ENCODE measurements around the gene GNB1.

The GNB1 gene

GRCh38 chr1:1835546-1835945 is 55.3 kb downstream of the GNB1 start:
- TF ChIP-seq ZC3H10 (CRISPR knock-in tag; IDR thresholded peaks at IDR 0.05): no peak
- TF ChIP-seq, protein P1, sequence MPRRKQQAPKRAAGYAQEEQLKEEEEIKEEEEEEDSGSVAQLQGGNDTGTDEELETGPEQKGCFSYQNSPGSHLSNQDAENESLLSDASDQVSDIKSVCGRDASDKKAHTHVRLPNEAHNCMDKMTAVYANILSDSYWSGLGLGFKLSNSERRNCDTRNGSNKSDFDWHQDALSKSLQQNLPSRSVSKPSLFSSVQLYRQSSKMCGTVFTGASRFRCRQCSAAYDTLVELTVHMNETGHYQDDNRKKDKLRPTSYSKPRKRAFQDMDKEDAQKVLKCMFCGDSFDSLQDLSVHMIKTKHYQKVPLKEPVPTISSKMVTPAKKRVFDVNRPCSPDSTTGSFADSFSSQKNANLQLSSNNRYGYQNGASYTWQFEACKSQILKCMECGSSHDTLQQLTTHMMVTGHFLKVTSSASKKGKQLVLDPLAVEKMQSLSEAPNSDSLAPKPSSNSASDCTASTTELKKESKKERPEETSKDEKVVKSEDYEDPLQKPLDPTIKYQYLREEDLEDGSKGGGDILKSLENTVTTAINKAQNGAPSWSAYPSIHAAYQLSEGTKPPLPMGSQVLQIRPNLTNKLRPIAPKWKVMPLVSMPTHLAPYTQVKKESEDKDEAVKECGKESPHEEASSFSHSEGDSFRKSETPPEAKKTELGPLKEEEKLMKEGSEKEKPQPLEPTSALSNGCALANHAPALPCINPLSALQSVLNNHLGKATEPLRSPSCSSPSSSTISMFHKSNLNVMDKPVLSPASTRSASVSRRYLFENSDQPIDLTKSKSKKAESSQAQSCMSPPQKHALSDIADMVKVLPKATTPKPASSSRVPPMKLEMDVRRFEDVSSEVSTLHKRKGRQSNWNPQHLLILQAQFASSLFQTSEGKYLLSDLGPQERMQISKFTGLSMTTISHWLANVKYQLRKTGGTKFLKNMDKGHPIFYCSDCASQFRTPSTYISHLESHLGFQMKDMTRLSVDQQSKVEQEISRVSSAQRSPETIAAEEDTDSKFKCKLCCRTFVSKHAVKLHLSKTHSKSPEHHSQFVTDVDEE (CRISPR knock-in tag; IDR thresholded peaks at IDR 0.05): no peak
- no peak for TF ChIP-seq ZFP3 (CRISPR knock-in tag; IDR thresholded peaks at IDR 0.05)
- TF ChIP-seq OSR1 (CRISPR knock-in tag; IDR thresholded peaks at IDR 0.05): no peak
- no peak for TF ChIP-seq ZNF565 (CRISPR knock-in tag; conservative IDR thresholded peaks at IDR 0.05; ENCODE audit: low read depth)
- no peak for TF ChIP-seq ZNF8 (CRISPR knock-in tag; IDR thresholded peaks at IDR 0.05)
- TF ChIP-seq, protein P2, sequence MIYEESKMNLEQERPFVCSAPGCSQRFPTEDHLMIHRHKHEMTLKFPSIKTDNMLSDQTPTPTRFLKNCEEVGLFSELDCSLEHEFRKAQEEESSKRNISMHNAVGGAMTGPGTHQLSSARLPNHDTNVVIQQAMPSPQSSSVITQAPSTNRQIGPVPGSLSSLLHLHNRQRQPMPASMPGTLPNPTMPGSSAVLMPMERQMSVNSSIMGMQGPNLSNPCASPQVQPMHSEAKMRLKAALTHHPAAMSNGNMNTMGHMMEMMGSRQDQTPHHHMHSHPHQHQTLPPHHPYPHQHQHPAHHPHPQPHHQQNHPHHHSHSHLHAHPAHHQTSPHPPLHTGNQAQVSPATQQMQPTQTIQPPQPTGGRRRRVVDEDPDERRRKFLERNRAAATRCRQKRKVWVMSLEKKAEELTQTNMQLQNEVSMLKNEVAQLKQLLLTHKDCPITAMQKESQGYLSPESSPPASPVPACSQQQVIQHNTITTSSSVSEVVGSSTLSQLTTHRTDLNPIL (CRISPR knock-in tag; IDR thresholded peaks at IDR 0.05; ENCODE audit: low read depth): no peak
- TF ChIP-seq, protein P3, sequence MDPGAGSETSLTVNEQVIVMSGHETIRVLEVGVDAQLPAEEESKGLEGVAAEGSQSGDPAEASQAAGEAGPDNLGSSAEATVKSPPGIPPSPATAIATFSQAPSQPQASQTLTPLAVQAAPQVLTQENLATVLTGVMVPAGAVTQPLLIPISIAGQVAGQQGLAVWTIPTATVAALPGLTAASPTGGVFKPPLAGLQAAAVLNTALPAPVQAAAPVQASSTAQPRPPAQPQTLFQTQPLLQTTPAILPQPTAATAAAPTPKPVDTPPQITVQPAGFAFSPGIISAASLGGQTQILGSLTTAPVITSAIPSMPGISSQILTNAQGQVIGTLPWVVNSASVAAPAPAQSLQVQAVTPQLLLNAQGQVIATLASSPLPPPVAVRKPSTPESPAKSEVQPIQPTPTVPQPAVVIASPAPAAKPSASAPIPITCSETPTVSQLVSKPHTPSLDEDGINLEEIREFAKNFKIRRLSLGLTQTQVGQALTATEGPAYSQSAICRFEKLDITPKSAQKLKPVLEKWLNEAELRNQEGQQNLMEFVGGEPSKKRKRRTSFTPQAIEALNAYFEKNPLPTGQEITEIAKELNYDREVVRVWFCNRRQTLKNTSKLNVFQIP (CRISPR knock-in tag; IDR thresholded peaks at IDR 0.05; ENCODE audit: borderline replicate concordance, low read depth): no peak
- TF ChIP-seq GLIS3 (CRISPR knock-in tag; IDR thresholded peaks at IDR 0.05): no peak
- TF ChIP-seq ARNTL (CRISPR knock-in tag; IDR thresholded peaks at IDR 0.05; ENCODE audit: borderline replicate concordance, low read depth): no peak
- TF ChIP-seq ISL1 (CRISPR knock-in tag; IDR thresholded peaks at IDR 0.05): no peak
- no peak for TF ChIP-seq RARB (CRISPR knock-in tag; IDR thresholded peaks at IDR 0.05)
- no peak for TF ChIP-seq ZNF70 (CRISPR knock-in tag; IDR thresholded peaks at IDR 0.05)
- no peak for TF ChIP-seq PPARA (CRISPR knock-in tag; IDR thresholded peaks at IDR 0.05; ENCODE audit: borderline replicate concordance)
- TF ChIP-seq SNAI2 (CRISPR knock-in tag; IDR thresholded peaks at IDR 0.05): no peak
- TF ChIP-seq CSDC2 (CRISPR knock-in tag; IDR thresholded peaks at IDR 0.05): no peak
- no peak for TF ChIP-seq ZFP30 (CRISPR knock-in tag; IDR thresholded peaks at IDR 0.05)
- TF ChIP-seq TCF4 (CRISPR knock-in tag; IDR thresholded peaks at IDR 0.05; ENCODE audit: borderline replicate concordance): no peak
- TF ChIP-seq BACH2 (CRISPR knock-in tag; IDR thresholded peaks at IDR 0.05; ENCODE audit: borderline replicate concordance): no peak
- no peak for ATAC-seq

DNA sequence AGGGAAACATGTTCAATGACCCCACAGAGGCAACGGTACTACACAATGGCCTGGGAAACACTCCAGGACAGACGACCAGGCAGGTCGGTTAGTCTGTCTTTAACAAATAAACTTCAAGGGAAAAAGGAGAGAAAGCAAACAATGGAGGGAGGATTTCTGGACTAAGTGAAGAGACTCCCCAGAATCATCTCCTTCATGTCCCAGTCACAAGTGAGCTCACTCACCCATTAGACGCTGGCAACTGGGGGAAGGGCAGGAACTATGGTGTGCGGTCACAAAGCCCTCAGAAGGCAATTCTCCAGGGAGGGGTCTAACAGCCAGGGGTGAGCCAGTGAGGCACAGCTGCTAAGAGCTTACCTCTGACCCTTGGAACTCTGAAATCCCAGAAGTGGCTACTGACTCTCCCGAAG is 57.0 kb downstream of the GNB1 start:
- TF ChIP-seq ZNF70 (CRISPR knock-in tag; IDR thresholded peaks at IDR 0.05): no peak
- no peak for TF ChIP-seq ARNTL (CRISPR knock-in tag; IDR thresholded peaks at IDR 0.05; ENCODE audit: borderline replicate concordance, low read depth)
- no peak for ATAC-seq

GRCh38 chr1:1833456-1833855 is 57.4 kb downstream of the GNB1 start:
- TF ChIP-seq ARNTL (CRISPR knock-in tag; IDR thresholded peaks at IDR 0.05; ENCODE audit: borderline replicate concordance, low read depth) (no peak), PPARA (CRISPR knock-in tag; IDR thresholded peaks at IDR 0.05; ENCODE audit: borderline replicate concordance) (no peak), SNAI2 (CRISPR knock-in tag; IDR thresholded peaks at IDR 0.05) (no peak), BACH2 (CRISPR knock-in tag; IDR thresholded peaks at IDR 0.05; ENCODE audit: borderline replicate concordance) (no peak), ZNF8 (CRISPR knock-in tag; IDR thresholded peaks at IDR 0.05) (no peak), ZNF565 (CRISPR knock-in tag; conservative IDR thresholded peaks at IDR 0.05; ENCODE audit: low read depth) (no peak), ISL1 (CRISPR knock-in tag; IDR thresholded peaks at IDR 0.05) (no peak), OSR1 (CRISPR knock-in tag; IDR thresholded peaks at IDR 0.05) (no peak), ESRRG (CRISPR knock-in tag; IDR thresholded peaks at IDR 0.05) (no peak), GLIS3 (CRISPR knock-in tag; IDR thresholded peaks at IDR 0.05) (no peak), CSDC2 (CRISPR knock-in tag; IDR thresholded peaks at IDR 0.05) (no peak)
- TF ChIP-seq, protein P1 (CRISPR knock-in tag; IDR thresholded peaks at IDR 0.05): no peak
- TF ChIP-seq, protein P2 (CRISPR knock-in tag; IDR thresholded peaks at IDR 0.05; ENCODE audit: low read depth): no peak
- ATAC-seq: no peak

All from SK-N-SH treated with all-trans-retinoic acid at 6 μM for 48 hours (cell line).